ENCODE data around the gene AK4.
"Not testable (repeated sequence)": the region's sequence is repeated elsewhere in the genome, so short reads cannot be mapped to it uniquely, and the experiment has no call there.

AK4 gene

DNA sequence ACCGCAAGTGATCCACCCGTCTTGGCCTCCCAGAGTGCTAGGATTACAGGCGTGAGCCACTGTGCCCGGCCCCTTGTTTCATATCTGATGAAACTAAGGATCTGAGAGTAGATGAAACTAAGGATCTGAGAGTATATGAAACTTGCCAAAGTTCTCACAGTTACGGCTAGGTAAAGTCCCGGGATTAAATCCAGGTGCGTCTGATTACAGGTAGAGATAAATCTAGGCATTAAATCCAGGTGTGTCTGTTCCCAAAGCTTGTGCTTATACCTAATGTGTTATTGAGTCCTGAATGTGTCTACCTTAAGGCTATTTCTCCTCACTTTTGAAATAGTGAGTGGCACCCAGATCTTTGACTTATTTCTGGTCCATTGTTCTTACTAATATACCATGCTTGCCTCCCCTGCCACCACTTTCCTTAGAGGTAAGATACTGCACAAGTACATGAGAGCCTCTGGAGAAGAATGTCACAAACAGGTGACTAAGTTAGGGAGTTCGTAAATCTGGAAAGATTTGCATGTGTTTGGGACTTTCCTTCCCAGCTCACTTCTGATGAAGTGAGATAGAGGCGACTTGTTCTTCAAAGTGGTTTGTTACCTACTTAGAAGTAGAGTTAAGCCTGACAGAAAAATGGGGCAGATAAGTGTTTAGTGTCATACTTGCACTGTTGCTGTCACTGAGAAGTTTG lies 66.5 kb downstream of the AK4 start:
- DNase-seq (ENCODE audit: low spot score) = no peak

DNA sequence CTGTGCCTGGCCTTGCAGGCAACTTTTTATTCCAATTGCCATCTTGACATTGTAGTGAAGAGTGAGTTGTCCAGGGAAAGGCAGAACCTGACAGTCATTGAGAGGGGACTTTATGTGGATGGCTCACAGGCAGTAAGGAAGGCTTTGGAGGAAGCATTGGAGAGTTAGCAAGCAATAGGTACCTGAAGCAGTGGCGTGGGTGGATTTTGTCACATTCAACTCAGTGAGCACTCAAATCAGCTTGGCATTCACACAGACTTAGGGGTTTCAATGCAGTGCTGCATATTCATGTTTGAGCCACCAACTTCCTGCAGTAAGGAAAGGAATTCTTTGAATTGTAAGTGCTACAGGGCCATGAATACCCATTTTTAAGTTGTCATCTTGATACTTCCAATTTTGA lies 69.0 kb downstream of the AK4 start:
- no peak for DNase-seq (ENCODE audit: low spot score)

DNA sequence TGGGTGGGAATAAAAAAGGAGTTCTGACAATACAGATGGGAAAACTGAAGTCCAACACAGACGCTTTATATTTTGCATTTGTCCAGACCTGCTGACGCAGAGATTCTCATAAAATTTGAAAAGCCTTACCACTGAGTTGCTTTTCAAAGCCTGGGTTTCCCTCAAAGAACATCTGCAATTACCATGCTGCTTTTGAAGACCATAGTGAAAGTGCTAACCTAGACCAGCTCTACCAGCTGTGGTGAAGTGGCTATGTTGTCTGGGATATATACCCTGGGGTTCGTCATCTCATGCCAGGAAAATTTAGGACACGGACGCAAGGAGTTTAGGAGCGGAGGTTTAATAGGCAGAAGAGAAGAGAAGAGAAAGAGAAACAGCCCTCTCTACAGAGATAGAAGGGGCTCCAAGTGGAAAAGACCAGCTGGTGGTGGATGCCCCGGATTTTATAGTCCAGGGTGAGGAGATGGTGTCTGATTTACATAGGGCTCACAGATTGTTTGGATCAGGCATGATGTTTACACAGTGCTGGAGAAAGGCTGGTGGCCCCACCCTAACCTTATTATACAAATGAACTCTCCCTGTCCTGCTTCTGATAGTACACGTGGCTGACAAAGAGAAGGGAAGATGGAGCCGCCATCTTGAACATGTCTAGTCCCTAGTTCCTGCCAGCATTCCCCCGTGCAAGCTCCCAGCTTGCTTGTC lies 73.8 kb downstream of the AK4 start:
- DNase-seq (ENCODE audit: low spot score) = no peak

DNA sequence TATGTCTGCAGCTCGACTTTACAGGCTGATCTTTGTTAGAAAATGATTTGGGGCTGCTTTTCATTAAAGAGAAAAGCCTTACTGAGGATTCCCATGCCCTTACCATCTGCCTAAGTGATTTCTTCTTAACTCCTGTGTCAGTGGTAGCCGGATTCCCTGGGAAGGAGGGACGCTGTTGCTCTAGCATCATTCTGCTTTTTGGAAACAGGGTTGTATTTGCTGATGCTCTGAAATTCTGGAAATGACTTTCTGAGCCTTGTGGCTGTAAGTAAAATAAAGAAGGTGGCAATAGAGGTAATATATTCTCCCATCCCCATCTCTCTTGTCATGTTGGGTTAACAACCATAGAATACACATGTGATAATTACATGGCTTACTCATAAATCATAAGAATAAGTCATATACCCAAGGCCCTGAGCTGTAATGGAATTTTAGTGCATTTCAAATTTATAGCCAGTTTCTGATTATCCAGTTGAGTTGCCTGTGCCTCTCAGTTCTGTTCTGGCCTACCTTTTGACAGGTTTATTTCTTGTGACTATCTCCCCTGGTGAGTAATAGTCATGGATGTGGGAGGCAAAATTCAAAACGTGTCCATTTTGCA lies 74.4 kb downstream of the AK4 start:
- DNase-seq (ENCODE audit: low spot score) = no peak

DNA sequence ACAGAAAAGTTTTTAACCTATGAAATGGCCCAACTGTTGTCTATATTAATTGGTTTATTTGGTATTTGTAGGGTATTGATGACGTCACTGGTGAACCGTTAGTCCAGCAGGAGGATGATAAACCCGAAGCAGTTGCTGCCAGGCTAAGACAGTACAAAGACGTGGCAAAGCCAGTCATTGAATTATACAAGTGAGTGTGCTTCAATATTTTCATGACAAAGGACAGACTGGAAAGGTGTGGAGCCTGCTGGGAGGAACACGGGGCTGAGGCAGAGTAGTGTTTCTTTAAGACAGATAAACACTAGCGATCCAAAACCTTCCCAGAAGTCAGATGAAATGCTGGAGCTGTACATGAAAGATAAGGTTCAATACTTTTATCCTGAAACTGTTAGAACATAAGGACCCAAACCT lies 76.7 kb downstream of the AK4 start:
- DNase-seq (ENCODE audit: low spot score) = peak; percentile 49

DNA sequence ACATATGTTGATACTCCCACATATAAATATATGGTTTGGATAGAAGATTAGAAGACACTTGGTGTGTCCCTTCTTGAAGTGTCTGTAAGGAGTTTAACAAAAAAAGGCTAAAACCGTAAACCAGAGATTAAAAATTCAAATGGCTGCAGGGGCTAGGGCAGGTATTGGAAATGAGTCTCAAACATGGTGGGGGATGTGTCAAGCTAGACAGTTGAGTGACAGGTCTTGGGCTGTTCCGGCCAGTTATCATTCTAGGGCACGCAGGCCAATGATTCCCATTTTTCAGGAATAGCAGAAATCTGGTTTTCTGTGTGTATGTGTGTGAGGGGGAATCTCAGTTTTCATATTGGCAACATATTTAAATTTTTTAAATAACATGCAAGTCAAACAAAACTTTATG lies 77.2 kb downstream of the AK4 start:
- no peak for DNase-seq (ENCODE audit: low spot score)

DNA sequence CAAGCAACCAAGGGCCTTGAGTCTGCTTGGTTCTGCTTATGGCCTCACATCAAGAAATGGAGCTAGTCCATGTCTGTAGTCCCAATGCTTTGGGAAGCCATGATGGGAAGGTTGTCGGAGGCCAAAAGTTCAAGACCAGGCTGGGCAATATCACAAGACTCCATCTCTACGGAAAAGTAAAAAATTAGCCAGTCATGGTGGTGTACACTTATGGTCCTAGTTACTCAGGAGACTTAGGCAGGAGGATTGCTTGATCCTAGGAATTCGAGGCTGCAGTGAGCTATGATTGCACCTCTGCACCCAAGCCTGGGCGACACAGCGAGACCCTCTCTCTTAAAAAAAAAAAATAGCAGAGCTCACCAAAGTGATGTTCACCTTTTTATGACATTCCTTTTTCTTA lies 81.2 kb downstream of the AK4 start:
- DNase-seq (ENCODE audit: low spot score) = no peak

DNA sequence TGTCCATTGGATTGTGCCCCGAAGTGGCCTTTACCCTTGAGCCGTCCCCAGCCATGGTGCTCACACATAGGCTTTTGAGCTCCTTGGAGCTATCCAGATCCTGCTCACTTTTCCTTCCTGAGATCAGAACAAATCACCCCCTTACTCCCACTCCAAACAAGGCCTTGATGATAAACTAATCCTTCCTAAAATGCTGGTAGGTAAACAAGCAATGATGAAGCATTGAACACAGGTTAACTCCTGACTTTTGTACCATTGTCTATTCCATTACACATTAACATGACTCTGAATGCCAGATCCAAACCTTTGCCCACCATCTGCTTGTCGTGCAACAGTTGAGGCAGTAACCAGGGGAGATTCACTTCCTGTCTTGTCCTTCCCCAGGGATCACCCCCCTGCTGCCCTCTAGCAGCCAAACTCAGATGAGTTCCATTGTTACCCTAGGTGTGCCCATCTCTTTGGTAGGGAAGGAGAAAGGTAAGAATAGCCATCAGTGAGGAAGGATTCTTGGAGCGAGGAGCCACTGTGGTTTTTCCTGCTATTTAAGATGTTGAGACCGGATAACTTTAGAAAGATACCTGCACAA lies 81.8 kb downstream of the AK4 start:
- no peak for DNase-seq (ENCODE audit: low spot score)

DNA sequence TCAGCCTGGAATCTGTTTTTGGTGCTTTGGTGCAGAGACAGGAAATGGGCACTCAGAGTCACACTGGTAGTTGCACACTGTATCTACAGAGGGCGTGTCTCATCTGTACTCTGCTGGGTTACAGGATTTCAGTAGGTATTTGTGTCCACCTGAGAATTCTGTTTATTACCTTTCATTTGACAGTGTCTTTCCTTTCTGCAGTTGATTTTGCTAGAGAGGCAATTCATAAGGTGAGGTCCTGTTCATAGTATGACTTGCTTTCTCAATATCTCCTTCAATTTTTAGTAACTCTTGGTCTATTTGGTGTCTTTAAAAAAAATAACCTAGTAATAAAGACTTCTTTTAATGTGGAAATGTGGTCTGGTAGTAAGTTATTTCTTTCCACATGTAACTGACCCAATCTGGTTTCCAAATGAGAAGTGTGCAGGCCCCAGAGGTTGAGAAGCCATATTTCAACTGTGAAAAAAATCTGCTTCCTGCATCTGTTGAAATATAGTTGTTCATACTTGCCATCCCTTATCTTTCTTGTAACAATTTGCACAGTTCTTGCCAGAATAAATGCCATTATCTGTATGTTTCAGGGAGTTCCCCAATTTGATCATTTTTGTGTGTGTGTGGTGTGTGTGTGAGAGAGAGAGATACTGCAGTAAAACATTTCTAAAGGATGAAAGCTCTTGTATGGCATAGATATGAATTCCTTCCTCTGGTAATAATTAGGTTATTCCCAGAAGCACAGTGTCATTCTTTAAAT lies 82.9 kb downstream of the AK4 start:
- peak; percentile 65 for DNase-seq (ENCODE audit: low spot score)

DNA sequence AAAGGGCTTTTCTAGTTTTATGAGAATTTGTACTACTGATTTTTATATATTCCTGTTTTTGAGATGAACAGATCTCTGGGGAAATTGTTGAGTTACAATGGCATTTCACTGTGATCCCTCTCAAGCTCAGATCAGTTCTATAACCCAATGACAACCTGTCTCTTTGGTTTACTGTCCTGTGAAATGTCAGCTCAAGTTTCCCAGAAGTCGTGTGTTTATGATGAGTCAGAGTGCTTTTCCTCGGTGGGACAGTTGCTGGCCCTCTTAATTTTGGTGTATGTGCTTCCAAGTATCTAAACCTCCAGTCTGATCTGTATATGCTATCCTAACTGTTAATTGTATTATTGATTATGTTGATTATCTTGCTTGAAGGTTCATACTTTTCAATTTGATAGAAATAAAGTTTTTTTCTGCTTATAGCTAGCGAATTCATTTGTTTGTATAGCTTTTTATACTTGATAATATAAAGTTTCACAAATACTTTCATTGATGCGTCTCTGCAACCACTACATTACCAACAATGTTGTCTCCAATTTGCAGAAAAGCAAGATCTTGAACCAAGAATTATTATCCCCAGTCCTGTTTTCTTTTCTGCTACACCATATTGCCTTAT lies 83.8 kb downstream of the AK4 start:
- peak; percentile 68 for DNase-seq (ENCODE audit: low spot score)

DNA sequence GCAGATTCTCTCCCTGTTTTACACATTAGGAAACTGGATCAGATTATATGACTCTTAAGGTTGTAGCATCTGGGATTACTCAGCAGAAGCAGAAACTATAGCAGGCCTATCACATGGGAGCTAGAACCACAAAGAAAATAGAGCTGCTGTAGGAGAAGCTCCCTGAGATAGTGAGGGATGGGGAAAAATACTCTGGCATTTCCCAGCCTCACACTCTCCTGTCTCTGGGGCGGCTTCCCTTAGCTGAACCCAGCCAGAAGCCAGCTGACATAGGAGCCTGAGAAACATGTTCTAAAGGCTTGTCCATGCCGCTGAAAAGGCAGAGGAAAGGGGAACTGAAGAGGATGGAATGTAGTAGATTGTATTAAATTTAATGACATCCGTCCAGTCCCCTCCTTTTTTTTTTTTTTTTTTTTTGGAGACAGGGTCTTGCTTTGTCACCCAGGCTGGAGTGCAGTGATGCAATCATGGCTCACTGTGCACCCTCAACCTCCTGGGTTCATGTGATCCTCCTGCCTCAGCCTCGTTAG lies 84.5 kb downstream of the AK4 start:
- peak; percentile 61 for DNase-seq (ENCODE audit: low spot score)

DNA sequence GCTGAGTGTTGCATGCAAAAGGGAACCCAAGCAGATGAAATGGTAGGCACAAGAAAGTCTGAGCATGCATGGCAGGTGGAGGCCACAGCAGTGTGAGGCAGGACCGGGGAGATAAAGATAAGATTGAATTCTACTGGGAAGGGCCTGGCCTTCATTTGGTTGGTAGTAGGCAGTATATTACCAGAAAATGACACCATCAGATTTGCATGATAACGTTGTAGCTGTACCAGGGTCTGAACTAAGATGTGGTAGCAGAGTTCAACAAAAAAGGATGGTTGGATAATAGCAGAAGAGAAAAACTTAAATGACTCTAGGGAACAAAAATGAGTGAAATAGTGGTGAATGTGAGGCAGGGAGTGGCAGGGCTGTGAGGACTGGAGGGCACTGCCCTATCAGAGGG lies 85.8 kb downstream of the AK4 start:
- DNase-seq (ENCODE audit: low spot score) = peak; percentile 39

DNA sequence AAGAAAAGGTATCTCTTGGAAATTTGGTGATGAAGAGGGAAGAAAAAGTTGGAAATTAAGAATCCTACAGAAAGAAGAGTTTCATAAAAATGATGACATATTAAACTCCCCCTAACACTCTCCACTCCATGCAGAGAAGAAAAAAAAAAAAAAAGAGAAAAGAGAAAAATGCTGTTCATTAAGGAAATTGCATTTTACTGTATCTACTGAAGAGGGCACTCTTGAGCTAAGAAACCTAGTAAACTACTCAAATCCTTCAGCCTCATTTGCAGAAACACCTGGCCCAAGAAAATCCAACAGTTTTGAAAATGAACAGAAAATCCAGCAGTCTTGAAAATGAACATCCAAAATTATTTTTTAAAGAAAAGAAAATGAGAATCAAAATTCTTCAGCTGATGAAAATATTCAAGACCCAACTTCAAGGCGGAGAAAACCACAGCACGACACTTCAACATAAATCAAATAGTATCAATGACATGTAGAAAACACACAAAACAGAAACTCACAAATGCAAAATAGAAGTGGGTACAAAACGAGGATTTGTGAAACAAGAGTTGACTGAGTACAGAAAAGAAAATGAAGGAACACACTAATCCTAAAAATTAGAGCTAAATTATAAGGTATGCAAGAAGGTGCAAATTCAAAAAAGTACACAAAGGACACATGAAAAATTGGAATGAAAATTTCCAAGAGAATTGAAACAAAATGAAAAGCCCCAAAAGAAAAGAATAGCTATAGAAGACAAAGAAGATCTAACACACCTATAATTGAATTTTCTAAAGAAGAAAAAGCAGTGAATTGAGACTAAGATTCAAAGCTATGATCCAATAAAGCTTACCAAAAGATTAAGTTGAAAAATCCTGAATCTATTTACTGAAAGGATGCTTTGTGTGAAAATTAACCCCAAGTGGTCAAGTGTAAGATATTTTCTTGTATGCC lies 88.1 kb downstream of the AK4 start:
- DNase-seq (ENCODE audit: low spot score) = peak; percentile 84

DNA sequence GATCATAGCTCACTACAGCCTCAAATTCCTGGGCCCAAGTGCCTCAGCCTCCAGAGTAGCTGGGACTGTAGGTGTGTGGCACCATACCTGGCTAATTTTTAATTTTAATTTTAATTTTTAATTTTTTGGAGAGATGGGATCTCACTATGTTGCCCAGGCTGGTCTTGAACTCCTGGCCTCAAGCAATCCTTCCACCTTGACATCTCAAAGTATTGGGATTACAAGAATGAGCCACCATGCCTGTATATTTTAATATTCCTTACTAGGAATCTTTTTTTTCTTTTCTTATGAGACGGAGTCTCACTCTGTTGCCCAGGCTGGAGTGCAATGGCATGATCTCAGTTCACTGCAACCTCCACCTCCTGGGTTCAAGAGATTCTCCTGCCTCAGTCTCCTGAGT lies 89.1 kb downstream of the AK4 start:
- not testable (repeated sequence) for DNase-seq (ENCODE audit: low spot score)

DNA sequence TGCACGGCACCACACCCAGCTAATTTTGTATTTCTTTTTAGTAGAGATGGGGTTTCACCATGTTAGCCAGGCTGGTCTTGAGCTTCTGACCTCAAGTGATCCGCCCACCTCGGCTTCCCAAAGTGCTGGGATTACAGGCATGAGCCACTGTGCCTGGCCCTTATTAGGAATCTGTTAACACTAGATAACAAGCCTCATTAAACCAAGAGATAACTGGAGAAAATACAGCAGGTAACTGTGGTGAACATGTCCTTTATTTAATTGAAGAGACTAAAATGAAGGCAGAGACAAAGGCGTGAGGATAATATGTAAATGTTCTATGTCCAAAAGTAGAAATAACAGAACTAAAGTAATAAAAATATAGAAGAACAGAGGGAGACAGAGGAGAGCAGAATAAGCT lies 89.5 kb downstream of the AK4 start:
- no peak for DNase-seq (ENCODE audit: low spot score)

DNA sequence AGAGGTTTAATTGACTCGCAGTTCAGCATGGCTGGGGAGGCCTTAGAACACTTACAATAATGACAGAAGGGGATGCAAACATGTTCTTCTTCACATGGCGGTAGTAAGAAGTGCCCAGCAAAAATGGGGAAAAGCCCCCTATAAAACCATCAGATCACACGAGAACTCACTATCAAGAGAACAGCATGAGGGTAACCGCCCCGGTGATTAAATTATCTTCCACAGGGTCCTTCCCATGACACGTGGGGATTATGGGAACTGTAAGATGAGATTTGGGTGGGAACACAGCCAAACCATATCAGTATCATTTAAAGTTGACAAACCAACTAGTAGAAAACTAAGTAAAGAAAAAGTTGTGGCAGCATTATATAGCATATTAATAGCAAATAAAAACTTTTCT lies 90.0 kb downstream of the AK4 start:
- no peak for DNase-seq (ENCODE audit: low spot score)

DNA sequence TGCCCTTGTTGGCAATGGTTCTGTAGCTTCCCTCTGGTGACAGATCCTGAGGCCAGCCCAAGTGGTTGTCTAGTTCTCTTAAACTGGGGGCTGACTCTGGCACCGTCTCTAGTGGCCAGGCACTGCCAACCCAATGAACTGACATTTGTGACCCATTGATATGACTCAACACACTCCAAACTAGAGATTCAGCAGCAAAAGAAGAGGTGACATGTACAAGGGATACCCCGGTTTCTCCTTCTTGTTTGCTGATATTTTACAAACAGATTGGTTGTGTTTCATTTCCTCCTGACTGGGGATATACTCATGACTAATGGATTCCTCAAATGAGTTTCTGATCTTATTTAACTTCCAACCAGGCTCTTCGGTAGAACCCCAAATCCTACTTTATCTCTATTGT lies 95.5 kb downstream of the AK4 start:
- no peak for DNase-seq (ENCODE audit: low spot score)

DNA sequence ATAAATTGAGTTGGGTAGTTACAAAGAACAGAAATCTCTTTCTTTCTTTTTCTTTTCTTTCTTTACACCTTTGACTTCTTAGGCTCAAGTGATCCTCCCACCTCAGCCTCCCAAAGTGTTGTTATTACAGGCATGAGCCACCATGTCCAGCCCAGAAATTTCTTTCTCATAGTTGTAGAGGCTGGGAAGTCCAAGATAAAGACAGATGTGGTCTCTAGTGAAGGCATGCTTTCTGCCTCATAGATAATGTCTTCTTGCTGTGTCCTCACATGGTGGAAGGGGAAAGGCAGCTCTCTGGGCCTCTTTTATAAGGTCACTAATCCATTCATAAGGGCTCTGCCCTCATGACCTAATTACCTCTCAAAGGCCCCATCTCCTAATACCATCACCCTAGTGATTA lies 97.3 kb downstream of the AK4 start:
- no peak for DNase-seq (ENCODE audit: low spot score)

DNA sequence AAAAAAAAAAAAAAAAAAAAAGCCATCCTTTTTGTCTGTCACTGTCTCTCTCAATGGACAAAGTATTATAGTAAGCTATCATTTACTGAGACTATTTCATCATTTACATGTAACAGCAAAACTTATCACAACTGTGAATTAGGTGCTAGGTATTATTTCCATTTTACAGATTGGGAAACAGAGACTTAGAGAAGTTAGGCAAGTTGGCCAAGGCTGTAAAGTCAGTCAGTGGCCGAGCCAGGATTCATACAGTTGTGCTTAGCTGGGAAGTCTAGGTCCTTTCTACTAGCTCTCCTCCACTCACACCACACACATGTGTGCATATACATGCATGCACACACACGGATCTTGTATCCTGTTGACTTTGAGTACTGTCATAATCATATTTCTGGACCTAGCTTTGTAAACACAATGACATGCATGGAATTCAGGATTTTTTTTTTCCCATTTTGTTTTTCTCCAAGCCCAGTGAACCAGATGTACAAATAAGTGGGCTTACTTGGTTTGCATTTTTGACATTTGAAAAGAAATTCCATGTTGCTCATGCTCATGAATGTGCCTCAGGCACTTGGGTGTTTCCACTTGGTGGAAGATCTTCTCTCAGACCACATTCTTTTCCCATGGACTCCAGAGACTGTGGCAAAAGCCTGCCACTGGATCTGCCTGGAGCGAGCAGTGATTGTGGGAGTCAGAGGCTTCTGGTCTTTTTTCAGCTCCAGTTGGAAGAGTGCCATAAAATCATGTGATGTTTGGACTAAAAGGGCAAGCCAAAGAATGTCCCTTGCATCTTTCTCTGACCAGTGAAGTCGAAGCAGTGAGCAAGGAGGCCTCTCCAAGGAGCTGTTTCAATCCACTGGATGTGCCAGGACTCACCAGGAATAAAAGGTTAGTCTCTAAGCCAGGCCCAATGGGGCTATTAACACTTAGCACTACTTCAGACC lies 99.7 kb downstream of the AK4 start:
- no peak for DNase-seq (ENCODE audit: low spot score)
